T follicular helper cell (primary cell): ENCODE results near the gene MTMR8.
"Not testable (repeated sequence)": the region's sequence is repeated elsewhere in the genome, so short reads cannot be mapped to it uniquely, and the experiment has no call there.

Source experiments
- DNase-seq: peaks from one replicate; pipeline ENCODE4 v3.0.0-alpha.2; 2020; ENCODE audit warnings: low read depth
- total RNA-seq, 2 experiments: gene quantifications; one replicate each; lab custom pipeline; 2026; lab: John Stamatoyannopoulos, UW

MTMR8 gene
- total RNA-seq: 4.6 to 6.1 reads per million in 2 experiments

- peak; percentile 70 for DNase-seq
Measured at GRCh38 chrX:64394874-64395567, at the start of gene MTMR8. MTMR8 (minus strand) TSS chrX:64395452; CDS start chrX:64395363, 89 bp downstream.

- DNase-seq: no peak
Measured at GRCh38 chrX:64439551-64439950, 44.3 kb upstream of the MTMR8 start.

- no peak for DNase-seq
Measured at GRCh38 chrX:64437665-64438064, 42.4 kb upstream of the MTMR8 start.

GRCh38 chrX:64437218-64437617, 42.0 kb upstream of the MTMR8 start:
- DNase-seq: no peak

- no peak for DNase-seq
Measured at GRCh38 chrX:64428371-64428770, 33.1 kb upstream of the MTMR8 start.

- DNase-seq: no peak
Measured at GRCh38 chrX:64427787-64428186, 32.5 kb upstream of the MTMR8 start.

- DNase-seq: no peak
Measured at GRCh38 chrX:64427281-64427680, 32.0 kb upstream of the MTMR8 start.

GRCh38 chrX:64409730-64410129, 14.5 kb upstream of the MTMR8 start:
- not testable (repeated sequence) for DNase-seq

- DNase-seq: no peak
Measured at GRCh38 chrX:64398088-64398487, 2.8 kb upstream of the MTMR8 start.

- DNase-seq: no peak
Measured at GRCh38 chrX:64395568-64395929, 297 bp upstream of the MTMR8 start.

- DNase-seq: no peak
Measured at GRCh38 chrX:64394059-64394873, 986 bp downstream of the MTMR8 start.

- no peak for DNase-seq
Measured at GRCh38 chrX:64389489-64389888, 5.8 kb downstream of the MTMR8 start.

GRCh38 chrX:64380789-64381188, 14.5 kb downstream of the MTMR8 start:
- not testable (repeated sequence) for DNase-seq

- DNase-seq: no peak
Measured at GRCh38 chrX:64379924-64380323, 15.3 kb downstream of the MTMR8 start.

GRCh38 chrX:64377753-64378152, 17.5 kb downstream of the MTMR8 start:
- DNase-seq: no peak

- no peak for DNase-seq
Measured at GRCh38 chrX:64352081-64352480, 43.2 kb downstream of the MTMR8 start.

GRCh38 chrX:64350521-64350920, 44.7 kb downstream of the MTMR8 start:
- no peak for DNase-seq

GRCh38 chrX:64350047-64350446, 45.2 kb downstream of the MTMR8 start:
- DNase-seq: no peak

GRCh38 chrX:64342811-64343210, 52.4 kb downstream of the MTMR8 start:
- no peak for DNase-seq

GRCh38 chrX:64338296-64338695, 57.0 kb downstream of the MTMR8 start:
- no peak for DNase-seq

GRCh38 chrX:64334467-64334866, 60.8 kb downstream of the MTMR8 start:
- DNase-seq: no peak

- DNase-seq: no peak
Measured at GRCh38 chrX:64330284-64330683, 65.0 kb downstream of the MTMR8 start.

- no peak for DNase-seq
Measured at GRCh38 chrX:64321507-64321906, 73.7 kb downstream of the MTMR8 start.
